OCI-LY3 (cell line): ENCODE measurements around the gene FUT7.

Experiments
- CTCF ChIP-seq: fragments of 200-600, 300-600 bp; sonication (generic); IDR thresholded peaks from 2 replicates; pipeline ENCODE4 v1.5.1; 2014; ENCODE audit warnings: antibody characterized with exemption, low read length, low read depth
- EZH2phosphoT487 ChIP-seq: fragments of 200-600 bp; shearing (Covaris generic); IDR thresholded peaks from 2 replicates; pipeline ENCODE4 v1.6.1; 2018; ENCODE audit warnings: antibody characterized with exemption, mixed run types, low read depth

- TF ChIP-seq CTCF (no peak), EZH2phosphoT487 (no peak)
Measured at GRCh38 chr9:137066096-137066861, 34.4 kb upstream of the FUT7 start.
